Measurements from ENCODE around the gene MAPKAPK5.
"Not testable (repeated sequence)": the region's sequence is repeated elsewhere in the genome, so short reads cannot be mapped to it uniquely, and the experiment has no call there.

MAPKAPK5 gene

GRCh38 chr12:111841750-111842555 is at the start of gene MAPKAPK5:
TSS of gene MAPKAPK5 (plus strand) at chr12:111842228. CDS start at chr12:111842734, 506 bp downstream.
- DNase-seq: peak; percentile 72

- no peak for DNase-seq
Measured at GRCh38 chr12:111792856-111793235, 49.2 kb upstream of the MAPKAPK5 start.

DNA sequence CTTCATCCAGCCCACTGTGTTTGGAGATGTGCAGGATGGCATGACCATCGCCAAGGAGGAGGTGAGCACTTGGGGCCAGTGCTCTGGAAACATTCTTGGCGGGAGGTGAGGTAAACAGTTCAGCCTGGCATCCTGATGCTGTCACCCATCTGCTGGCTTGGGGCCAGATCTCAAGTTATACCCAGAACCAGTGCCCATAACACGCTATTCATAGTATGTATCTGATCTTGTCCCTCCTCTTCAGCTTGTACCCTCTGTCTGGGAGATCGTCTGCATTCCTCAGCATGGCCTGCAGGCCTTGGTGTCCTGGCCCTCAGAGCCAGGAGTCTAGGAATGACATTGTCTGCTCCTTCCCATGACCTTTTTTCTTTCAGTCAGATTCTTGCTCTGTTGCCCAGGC is 43.8 kb upstream of the MAPKAPK5 start:
- no peak for DNase-seq

- DNase-seq: no peak
Measured at GRCh38 chr12:111799758-111800157, 42.3 kb upstream of the MAPKAPK5 start.

GRCh38 chr12:111803038-111803626 is 38.9 kb upstream of the MAPKAPK5 start:
- no peak for DNase-seq

DNA sequence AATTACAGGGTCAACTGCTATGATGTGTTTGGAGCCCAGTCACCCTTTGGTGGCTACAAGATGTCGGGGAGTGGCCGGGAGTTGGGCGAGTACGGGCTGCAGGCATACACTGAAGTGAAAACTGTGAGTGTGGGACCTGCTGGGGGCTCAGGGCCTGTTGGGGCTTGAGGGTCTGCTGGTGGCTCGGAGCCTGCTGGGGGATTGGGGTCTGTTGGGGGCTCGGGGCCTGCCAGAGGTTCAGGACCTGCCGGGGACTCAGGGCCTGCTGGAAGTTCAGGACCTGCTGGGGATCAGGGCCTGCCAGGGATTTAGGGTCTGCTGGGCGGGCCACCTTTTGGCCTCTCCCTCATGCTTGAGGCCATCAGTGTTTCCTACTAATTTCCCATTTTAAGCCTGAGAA is 38.2 kb upstream of the MAPKAPK5 start:
- DNase-seq: no peak

GRCh38 chr12:111806304-111806703 is 35.7 kb upstream of the MAPKAPK5 start:
- no peak for DNase-seq

- no peak for DNase-seq
Measured at GRCh38 chr12:111807232-111807631, 34.8 kb upstream of the MAPKAPK5 start.

- peak; percentile 60 for DNase-seq
Measured at GRCh38 chr12:111812881-111813741, 28.9 kb upstream of the MAPKAPK5 start.

DNA sequence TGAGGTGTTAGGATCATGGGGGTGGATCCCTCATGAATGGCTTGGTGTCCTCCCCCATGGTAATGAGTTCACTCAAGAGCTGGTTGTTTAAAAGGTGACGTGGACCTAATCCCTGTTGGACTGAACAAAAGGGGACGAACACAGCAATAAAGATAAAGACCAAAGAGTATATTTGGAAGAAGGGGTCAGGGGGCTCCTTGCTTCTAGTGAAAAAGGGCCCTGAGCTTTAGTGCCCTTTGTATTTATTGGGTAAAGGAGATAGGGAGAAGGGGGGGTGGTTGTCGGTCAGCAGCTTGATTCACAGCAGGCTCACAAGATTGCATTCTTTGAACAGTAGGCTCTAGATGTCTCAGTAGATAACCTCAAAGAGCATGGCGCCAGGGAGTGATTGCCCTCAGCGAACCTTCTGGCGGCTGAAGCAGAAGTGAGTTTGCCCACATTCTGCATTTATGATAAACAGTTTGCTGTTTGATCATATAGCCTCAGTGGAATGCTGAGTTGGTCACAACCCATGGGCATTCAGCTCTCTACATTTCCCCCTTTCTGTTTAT is 25.9 kb upstream of the MAPKAPK5 start:
- DNase-seq: no peak

- not testable (repeated sequence) for DNase-seq
Measured at GRCh38 chr12:111816898-111817297, 25.1 kb upstream of the MAPKAPK5 start.

DNA sequence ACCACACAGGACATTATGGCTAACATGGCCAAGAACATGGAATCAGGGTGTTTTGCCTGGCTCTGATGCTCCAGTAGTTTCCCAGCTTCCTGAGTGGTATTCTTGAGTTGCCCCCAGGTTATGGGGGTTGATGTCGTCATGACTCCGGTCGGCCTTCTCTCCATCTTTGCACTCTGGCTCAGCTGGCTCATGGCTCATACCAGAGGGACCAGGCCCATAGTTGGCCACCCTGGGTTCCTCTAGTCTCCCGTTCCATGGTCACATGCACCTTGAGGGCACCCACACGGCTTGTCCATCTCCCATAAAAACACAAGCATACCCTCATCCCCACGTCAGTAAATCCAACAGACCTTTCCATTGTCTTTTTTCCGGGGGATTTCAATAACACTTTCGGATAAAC is 23.7 kb upstream of the MAPKAPK5 start:
- no peak for DNase-seq

DNA sequence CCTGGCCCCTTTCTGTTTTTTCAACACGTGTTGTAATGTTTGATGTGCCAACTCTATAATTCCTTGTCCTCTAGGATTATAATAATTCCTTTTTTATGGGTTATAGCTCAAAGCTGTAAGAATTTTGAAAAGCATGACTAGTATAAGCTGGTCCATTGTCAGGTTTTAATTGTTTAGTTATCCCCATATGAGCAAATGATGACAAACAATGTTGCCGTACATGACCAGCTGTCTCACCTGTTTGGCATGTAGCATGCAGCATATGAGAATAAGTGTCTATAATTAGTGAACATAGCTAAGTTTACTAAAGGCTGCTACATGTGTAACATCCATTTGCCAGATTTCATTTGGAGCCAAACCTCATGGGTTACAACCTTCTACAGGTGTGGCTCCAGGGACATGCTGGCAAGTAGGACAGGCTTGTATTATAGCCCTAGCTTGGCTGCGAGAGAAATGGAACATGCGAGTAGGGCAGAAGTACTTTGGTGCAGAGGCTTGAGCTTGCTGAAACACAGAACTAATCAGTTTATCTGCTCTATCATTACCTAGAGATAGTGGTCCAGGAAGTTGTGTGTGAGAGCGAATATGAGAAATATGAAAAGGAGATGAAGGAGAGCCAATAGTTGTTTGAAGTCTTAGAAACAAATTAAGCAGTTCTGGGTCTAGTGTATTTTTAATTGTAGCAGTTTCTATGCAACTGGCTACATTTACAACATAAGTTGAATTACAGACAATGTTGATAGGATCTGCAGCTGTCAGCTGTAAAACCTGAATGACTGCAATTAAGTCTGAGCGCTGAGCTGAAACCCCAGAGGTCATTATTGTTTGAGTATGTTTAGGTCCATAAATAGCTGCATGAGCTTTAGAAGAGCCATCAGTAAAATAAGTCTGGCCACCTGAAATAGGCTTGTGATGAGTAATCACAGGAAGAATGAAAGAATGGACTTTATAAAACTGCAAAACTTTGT is 22.6 kb upstream of the MAPKAPK5 start:
- DNase-seq: no peak

DNA sequence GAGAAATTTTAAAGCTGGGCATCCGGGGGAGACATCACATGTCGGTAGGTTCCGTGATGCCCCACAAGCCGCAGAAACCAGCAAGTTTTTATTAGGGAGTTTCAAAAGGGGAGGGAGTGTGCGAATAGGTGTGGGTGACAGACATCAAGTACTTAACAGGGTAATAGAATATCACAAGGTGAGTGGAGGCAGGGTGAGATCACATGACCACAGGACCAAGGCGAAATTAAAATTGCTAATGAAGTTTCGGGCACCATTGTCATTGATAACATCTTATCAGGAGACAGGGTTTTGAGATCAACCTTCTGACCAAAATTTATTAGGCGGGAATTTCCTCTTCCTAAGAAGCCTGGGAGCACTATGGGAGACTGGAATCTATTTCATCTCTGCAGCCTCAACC is 21.2 kb upstream of the MAPKAPK5 start:
- not testable (repeated sequence) for DNase-seq

DNA sequence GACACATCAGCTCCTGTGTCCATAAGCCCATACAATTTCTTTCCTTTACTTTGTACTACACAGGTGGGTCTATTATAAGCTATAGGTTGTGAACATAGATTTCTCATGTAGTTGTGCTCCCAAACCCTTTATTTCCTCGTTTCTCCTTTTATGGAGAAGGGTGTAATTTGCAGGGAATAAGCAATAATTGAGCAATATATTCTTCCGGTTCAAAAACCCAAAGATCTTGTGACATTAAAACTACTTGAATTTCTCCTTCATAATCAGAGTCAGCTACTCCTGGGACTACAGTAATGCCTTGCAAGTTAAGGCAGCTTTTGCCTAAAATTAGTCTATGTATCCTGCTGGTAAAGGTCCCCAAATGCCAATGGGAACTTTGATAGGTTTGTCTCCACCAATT is 19.1 kb upstream of the MAPKAPK5 start:
- no peak for DNase-seq

DNA sequence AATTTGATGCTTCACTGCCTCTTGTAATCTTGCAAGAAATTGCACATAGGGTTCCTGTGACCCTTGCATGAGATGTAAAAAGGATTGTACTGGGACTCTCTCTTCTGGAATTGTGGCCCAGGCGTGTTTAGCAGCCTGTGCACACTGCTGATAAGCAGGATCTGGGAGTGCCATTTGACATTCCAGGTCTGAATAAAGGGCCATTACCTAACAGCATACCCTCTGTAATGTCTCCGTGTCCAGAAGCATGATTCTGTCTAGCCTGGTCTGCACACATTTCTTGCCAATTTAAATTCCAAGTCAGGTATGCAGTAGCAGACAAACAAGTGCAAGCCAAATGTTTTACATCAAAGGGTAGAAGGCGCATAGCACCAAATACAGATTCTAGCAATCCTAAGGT is 18.1 kb upstream of the MAPKAPK5 start:
- no peak for DNase-seq

DNA sequence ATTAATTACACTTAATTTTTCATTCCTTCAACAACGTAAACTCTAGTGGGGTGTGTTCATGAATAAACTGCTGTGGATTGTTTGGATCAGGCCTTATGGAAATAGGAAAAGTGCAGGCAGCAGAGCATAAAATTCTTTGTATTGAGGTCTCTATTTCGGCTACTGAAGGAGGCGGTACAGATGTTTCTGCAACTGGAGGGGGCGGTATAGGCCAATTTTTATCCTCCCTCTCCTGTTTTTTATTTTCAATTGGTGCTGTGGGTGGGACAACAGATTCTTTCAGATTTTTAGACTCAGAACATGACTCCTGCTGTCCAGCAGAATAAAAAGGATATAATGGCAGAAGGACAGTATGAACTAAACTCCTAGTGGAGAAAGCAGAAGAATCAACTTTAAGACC is 17.7 kb upstream of the MAPKAPK5 start:
- not testable (repeated sequence) for DNase-seq

DNA sequence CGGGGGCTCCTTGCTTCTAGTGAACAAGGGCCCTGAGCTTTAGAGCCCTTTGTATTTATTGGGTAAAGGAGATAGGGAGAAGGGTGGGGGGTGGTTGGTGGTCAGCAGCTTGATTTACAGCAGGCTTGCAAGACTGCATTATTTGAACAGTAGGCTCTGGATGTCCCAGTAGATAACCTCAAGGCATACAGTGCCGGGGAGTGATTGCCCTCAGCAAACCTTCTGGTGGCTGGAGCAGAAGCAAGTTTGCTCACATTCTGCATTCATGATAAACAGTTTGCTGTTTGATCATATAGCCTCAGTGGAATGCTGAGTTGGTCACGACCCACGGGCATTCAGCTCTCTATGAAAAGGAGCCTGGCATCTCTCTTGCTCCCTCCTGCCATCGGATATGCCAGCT is 16.5 kb upstream of the MAPKAPK5 start:
- no peak for DNase-seq

GRCh38 chr12:111826316-111826715 is 15.7 kb upstream of the MAPKAPK5 start:
- DNase-seq: no peak

GRCh38 chr12:111826992-111827391 is 15.0 kb upstream of the MAPKAPK5 start:
- DNase-seq: no peak

- DNase-seq: no peak
Measured at GRCh38 chr12:111827907-111828306, 14.1 kb upstream of the MAPKAPK5 start.

GRCh38 chr12:111828338-111828979 is 13.6 kb upstream of the MAPKAPK5 start:
- DNase-seq: no peak
